HepG2 (cell line): ENCODE measurements around the gene TEDC1. TPM values are rescaled to one million over a fixed set of nuclear protein-coding genes. Genes with fewer than 3 reads are reported as not detected.

Experiments used
- ATAC-seq: fragments of 200-7000 bp; cut with Tn5 transposase; 3 replicates; pipeline ENCODE4 v1.9.1; 2020; ENCODE audit warnings: mild to moderate bottlenecking, moderate library complexity
- BruUV-seq: library from RNA; stranded (reverse); fragments of 400-500 nt; replicated peaks from 2 replicates; lab custom pipeline; 2021; lab: Mats Ljungman, UMichigan
- CTCF ChIA-PET: fragments of 300-600 bp; formaldehyde crosslinking; extraction: SDS; loops from one replicate; lab custom pipeline; 2021; ENCODE audit warnings: low total read pairs, inconsistent platforms, low intra/inter-chr PET ratio; lab: Yijun Ruan, JAX
- POLR2A ChIA-PET: fragments of 350-600 bp; sonication (Branson Sonifier 250); formaldehyde crosslinking; loops from one replicate; lab custom pipeline; 2020; ENCODE audit warnings: antibody characterized with exemption, inconsistent platforms; lab: Yijun Ruan, JAX
- DNase-seq: peaks from one replicate; pipeline ENCODE4 v3.0.0-alpha.2; 2015; ENCODE audit warnings: low spot score
- FAIRE-seq: peaks from 3 replicates; lab custom pipeline; 2011; peaks lifted over from hg19 to GRCh38; lab: Jason Lieb, UNC
- H2AFZ ChIP-seq: one replicate; pipeline ENCODE4 v1.6.1; 2011; ENCODE audit warnings: low read length, inconsistent platforms
- H3K27ac ChIP-seq: fragments of 300-600 bp; 3 replicates; pipeline ENCODE4 v1.8.0; 2011; ENCODE audit warnings: mixed run types, mild to moderate bottlenecking, mixed read lengths, low read length, inconsistent platforms; ENCODE audit not compliant: insufficient read depth; ENCODE audit errors: extremely low read length
- H3K27me3 ChIP-seq, 2 experiments: fragments of 200-600 bp in 1 of 2; 2 replicates in 1 of 2; 3 replicates in 1 of 2; pipeline versions ENCODE4 v1.6.0 to v1.8.0; 2011; ENCODE audit warnings: low read length in 2 of 2, mild to moderate bottlenecking in 2 of 2, moderate library complexity in 2 of 2, inconsistent platforms in 1 of 2; ENCODE audit not compliant: insufficient read depth in 2 of 2, control insufficient read depth in 1 of 2
- H3K36me3 ChIP-seq, 2 experiments: fragments of 200-600 bp in 1 of 2; replicated peaks in 1 of 2; 2 replicates in 1 of 2; 3 replicates in 1 of 2; pipeline versions ENCODE4 v1.5.1 to v1.8.0; 2011; ENCODE audit warnings: low read length in 2 of 2, inconsistent platforms in 1 of 2; ENCODE audit not compliant: insufficient read depth in 2 of 2, control insufficient read depth in 1 of 2
- H3K4me1 ChIP-seq: 2 replicates; pipeline ENCODE4 v1.5.1; 2012; ENCODE audit warnings: low read length, inconsistent platforms; ENCODE audit not compliant: insufficient read depth
- H3K4me2 ChIP-seq: 2 replicates; pipeline ENCODE4 v1.6.0; 2011; ENCODE audit warnings: low read depth, low read length, inconsistent platforms
- H3K4me3 ChIP-seq, 3 experiments: fragments of 200-600 bp in 1 of 3; sonication (generic), shearing (Covaris generic) in 1 of 3; replicated peaks in 1 of 3; 2 replicates each; pipeline ENCODE4 v1.5.1; 2011 to 2016; ENCODE audit warnings: low read length in 3 of 3, inconsistent platforms in 2 of 3, low read depth in 2 of 3, mild to moderate bottlenecking in 2 of 3, control low read depth in 1 of 3, mixed read lengths in 1 of 3; ENCODE audit not compliant: insufficient read depth in 1 of 3
- H3K79me2 ChIP-seq: one replicate; pipeline ENCODE4 v1.6.1; 2011; ENCODE audit warnings: low read length, inconsistent platforms; ENCODE audit not compliant: insufficient read depth
- H3K9ac ChIP-seq: 2 replicates; pipeline ENCODE4 v1.6.0; 2011; ENCODE audit warnings: mild to moderate bottlenecking, low read depth, low read length, inconsistent platforms; ENCODE audit not compliant: insufficient read depth
- H3K9me3 ChIP-seq: 2 replicates; pipeline ENCODE4 v1.5.1; 2012; ENCODE audit warnings: mild to moderate bottlenecking, low read length
- H4K20me1 ChIP-seq: 2 replicates; pipeline ENCODE4 v1.6.0; 2011; ENCODE audit warnings: inconsistent platforms, mild to moderate bottlenecking, low read length, moderate library complexity; ENCODE audit not compliant: insufficient read depth
- AGO2 ChIP-seq: fragments of 200-400 bp; formaldehyde crosslinking; optimal IDR thresholded peaks from 2 replicates; pipeline ENCODE3; 2017; ENCODE audit warnings: mild to moderate bottlenecking, low read depth, low read length, moderate library complexity
- ATF1 ChIP-seq: IDR thresholded peaks from 2 replicates; pipeline ENCODE4 v1.6.1; 2016; ENCODE audit warnings: mild to moderate bottlenecking, control low read depth
- CBFB ChIP-seq: sonication (generic); formaldehyde crosslinking; IDR thresholded peaks from 2 replicates; pipeline ENCODE4 v1.4.0; 2020; ENCODE audit warnings: missing genetic modification reagents
- CCAR2 ChIP-seq: fragments of 200-400 bp; formaldehyde crosslinking; optimal IDR thresholded peaks from 2 replicates; pipeline ENCODE3; 2018; ENCODE audit warnings: low read depth, mild to moderate bottlenecking, low read length, moderate library complexity
- FOSL2 ChIP-seq: sonication (generic); formaldehyde crosslinking; IDR thresholded peaks from 2 replicates; pipeline ENCODE4 v1.4.0; 2020; ENCODE audit warnings: missing genetic modification reagents
- HNRNPL ChIP-seq: fragments of 200-400 bp; formaldehyde crosslinking; IDR thresholded peaks from 2 replicates; pipeline ENCODE4 v1.6.1; 2017; ENCODE audit warnings: mild to moderate bottlenecking, low read depth, low read length
- KLF15 ChIP-seq: sonication (generic); formaldehyde crosslinking; IDR thresholded peaks from 2 replicates; pipeline ENCODE4 v1.8.1; 2023; ENCODE audit warnings: borderline replicate concordance, mild to moderate bottlenecking, inconsistent platforms, missing genetic modification reagents, mixed read lengths
- NCOA1 ChIP-seq: sonication (generic); formaldehyde crosslinking; IDR thresholded peaks from 2 replicates; pipeline ENCODE4 v1.9.0; 2021; ENCODE audit warnings: missing genetic modification reagents
- RXRB ChIP-seq: IDR thresholded peaks from 2 replicates; pipeline ENCODE4 v1.6.1; 2016; ENCODE audit warnings: borderline replicate concordance, missing genetic modification reagents, missing compliant biosample characterization
- SIN3B ChIP-seq: fragments of 150-350 bp; IDR thresholded peaks from 2 replicates; pipeline ENCODE4 v1.6.1; 2014; ENCODE audit warnings: low read length
- SP2 ChIP-seq: sonication (generic); formaldehyde crosslinking; IDR thresholded peaks from 2 replicates; pipeline ENCODE4 v1.5.1; 2020; ENCODE audit warnings: mild to moderate bottlenecking, missing genetic modification reagents
- TRIM24 ChIP-seq: sonication (generic); formaldehyde crosslinking; IDR thresholded peaks from 2 replicates; pipeline ENCODE4 v1.8.0; 2022; ENCODE audit warnings: mild to moderate bottlenecking, missing genetic modification reagents
- ZC3H13 ChIP-seq: sonication (generic); formaldehyde crosslinking; IDR thresholded peaks from 2 replicates; pipeline ENCODE4 v1.8.1; 2023; ENCODE audit warnings: mild to moderate bottlenecking, missing genetic modification reagents, moderate library complexity
- ZFP36 ChIP-seq: fragments of 150-350 bp; IDR thresholded peaks from 2 replicates; pipeline ENCODE4 v1.6.1; 2018; ENCODE audit warnings: borderline replicate concordance, low read length, low read depth; ENCODE audit not compliant: partially characterized antibody
- ZFX ChIP-seq: sonication (generic); formaldehyde crosslinking; IDR thresholded peaks from 2 replicates; pipeline ENCODE4 v1.4.0; 2020; ENCODE audit warnings: mild to moderate bottlenecking, low read depth, missing genetic modification reagents, moderate library complexity
- ZMYM3 ChIP-seq: sonication (generic); formaldehyde crosslinking; IDR thresholded peaks from 2 replicates; pipeline ENCODE4 v1.5.1; 2020; ENCODE audit warnings: mild to moderate bottlenecking, missing genetic modification reagents
- ZNF143 ChIP-seq: sonication (generic); formaldehyde crosslinking; IDR thresholded peaks from 2 replicates; pipeline ENCODE4 v1.4.0; 2020; ENCODE audit warnings: missing genetic modification reagents
- ZNF558 ChIP-seq: sonication (generic); formaldehyde crosslinking; IDR thresholded peaks from 2 replicates; pipeline ENCODE4 v1.9.0; 2022; ENCODE audit warnings: mild to moderate bottlenecking, missing genetic modification reagents, borderline replicate concordance
- ZNF782 ChIP-seq: sonication (generic); formaldehyde crosslinking; IDR thresholded peaks from 2 replicates; pipeline ENCODE4 v1.4.0; 2020; ENCODE audit warnings: missing genetic modification reagents, mild to moderate bottlenecking, borderline replicate concordance
- WGBS: methylation state at CpG from one replicate; pipeline ENCODE4 v1.1.6; 2017; ENCODE audit warnings: low lambda C conversion rate; 5-methylcytosine and 5-hydroxymethylcytosine counted together
- in situ Hi-C: cut with HindIII; loops from 2 replicates; pipeline ENCODE4 v1.10.0; 2017; ENCODE audit warnings: low pct_unique_long_range_greater_than_20kb; ENCODE audit not compliant: extremely low pct_ligation_motif_present
- intact Hi-C: fragments of 100-400 bp; cut with micrococcal nuclease; formaldehyde crosslinking; loops from one replicate; pipeline ENCODE4 v1.10.0; 2022; ENCODE audit not compliant: unreplicated experiment
- polyA plus RNA-seq, 8 experiments: library from polyadenylated mRNA; depleted of rRNA in 3 of 8; stranded (reverse) in 7 of 8; unstranded in 1 of 8; fragments of >200 nt; fragmentation: Illumina TruSeq in 4 of 8; extraction: Trizol in 4 of 8; gene quantifications; 2 replicates each; pipeline versions ENCODE4 v1.2.1 to v1.2.3, GENCODE V29; 2011 to 2016; ENCODE audit warnings: low read depth in 4 of 8, missing spikeins in 1 of 8, mixed read lengths in 1 of 8; ENCODE audit not compliant: insufficient read depth in 1 of 8
- total RNA-seq, 5 experiments: library from RNA; depleted of rRNA; stranded (reverse); fragments of >200 nt; fragmentation: Illumina TruSeq; extraction: Trizol; gene quantifications; 2 replicates each; pipeline ENCODE4 v1.2.3, GENCODE V29; 2016; ENCODE audit warnings: low read depth in 1 of 5
- TF ChIP-seq, protein P1 (sequence below): sonication (generic); formaldehyde crosslinking; IDR thresholded peaks from 2 replicates; pipeline ENCODE4 v1.4.0; 2020; ENCODE audit warnings: mild to moderate bottlenecking, missing genetic modification reagents
- TF ChIP-seq, protein P2 (sequence below): sonication (generic); formaldehyde crosslinking; IDR thresholded peaks from 2 replicates; pipeline ENCODE4 v1.5.0; 2020; ENCODE audit warnings: mild to moderate bottlenecking, missing genetic modification reagents

The TEDC1 gene
- total and polyA plus RNA-seq, 2 of the 13 experiments (the other 11 are each of a cell fraction or from before 2014, with no cell fraction given): 5.7 to 27.4 TPM

DNA sequence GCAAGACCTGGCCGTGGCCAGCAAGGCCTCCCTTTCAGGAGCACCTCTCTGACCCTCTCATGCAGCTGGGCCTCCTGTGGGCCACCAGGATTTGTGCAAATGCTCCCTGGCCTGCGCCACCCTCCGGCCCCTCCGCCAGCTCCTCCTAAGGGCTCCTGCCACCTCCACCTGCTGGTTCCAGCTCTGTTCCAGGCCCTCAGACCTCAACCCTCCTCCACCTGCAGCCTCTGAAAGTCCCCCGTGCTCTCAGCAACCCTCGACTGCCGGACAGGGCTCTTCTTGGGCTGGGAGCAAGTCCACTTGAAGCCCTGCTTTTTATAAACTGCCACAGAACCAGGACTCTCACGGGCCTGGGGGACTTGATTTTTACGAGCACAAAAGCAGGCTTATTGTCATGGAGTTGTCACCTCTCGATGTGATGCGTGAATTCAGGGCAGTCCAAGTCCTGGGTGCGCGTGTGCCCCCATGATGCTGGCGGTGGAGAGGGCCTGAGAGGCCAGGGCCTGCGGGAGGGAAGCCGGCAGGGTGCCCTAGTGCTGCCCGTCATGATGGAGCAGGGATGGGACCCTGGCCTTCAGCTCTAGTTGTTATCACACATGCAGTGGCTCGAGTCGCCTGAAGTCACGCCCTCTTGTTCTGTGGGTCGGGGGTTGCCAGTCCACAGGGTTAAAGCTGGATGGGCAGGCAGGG lies 9.1 kb downstream of the TEDC1 start (continued):
- TF ChIP-seq TRIM24: no peak
- 0 out of 2 replicates have a peak, but pooled peaks have one; percentile 4 for TF ChIP-seq ZNF558
- no peak; the same call in 1 of the 2 replicates for TF ChIP-seq KLF15 (CRISPR knock-in tag)
- TF ChIP-seq SIN3B: no peak
- no peak for TF ChIP-seq ZNF143 (CRISPR knock-in tag)
- TF ChIP-seq SP2 (CRISPR knock-in tag): peak; percentile 34
- TF ChIP-seq, protein P1, sequence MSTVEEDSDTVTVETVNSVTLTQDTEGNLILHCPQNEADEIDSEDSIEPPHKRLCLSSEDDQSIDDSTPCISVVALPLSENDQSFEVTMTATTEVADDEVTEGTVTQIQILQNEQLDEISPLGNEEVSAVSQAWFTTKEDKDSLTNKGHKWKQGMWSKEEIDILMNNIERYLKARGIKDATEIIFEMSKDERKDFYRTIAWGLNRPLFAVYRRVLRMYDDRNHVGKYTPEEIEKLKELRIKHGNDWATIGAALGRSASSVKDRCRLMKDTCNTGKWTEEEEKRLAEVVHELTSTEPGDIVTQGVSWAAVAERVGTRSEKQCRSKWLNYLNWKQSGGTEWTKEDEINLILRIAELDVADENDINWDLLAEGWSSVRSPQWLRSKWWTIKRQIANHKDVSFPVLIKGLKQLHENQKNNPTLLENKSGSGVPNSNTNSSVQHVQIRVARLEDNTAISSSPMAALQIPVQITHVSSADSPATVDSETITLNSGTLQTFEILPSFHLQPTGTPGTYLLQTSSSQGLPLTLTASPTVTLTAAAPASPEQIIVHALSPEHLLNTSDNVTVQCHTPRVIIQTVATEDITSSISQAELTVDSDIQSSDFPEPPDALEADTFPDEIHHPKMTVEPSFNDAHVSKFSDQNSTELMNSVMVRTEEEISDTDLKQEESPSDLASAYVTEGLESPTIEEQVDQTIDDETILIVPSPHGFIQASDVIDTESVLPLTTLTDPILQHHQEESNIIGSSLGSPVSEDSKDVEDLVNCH (CRISPR knock-in tag): no peak
- TF ChIP-seq, all 625 proteins: peak for 28

DNA sequence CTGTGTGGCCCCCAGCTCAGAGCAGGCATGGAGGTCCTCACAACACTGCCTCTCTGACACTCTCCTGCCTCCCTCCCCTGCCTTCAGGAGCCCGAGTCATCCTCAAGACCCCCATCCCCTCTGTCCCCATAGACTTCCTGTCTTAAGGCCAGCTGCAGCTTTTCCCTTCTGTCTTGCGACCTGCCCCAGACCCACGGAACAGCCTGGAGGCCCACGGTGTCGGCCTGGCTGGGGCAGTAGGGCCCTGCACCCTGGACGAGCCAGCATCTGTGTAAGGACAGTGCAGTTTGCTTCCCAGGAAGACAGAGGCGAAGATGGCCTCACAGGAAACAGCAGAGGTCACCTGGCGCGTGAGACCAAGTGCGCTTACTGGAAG lies 9.7 kb downstream of the TEDC1 start:
- peaks cover 0 to 7% of the 10 kb centered on the region in 2 experiments; a peak in 3 of 5 replicates for H3K27me3 ChIP-seq
- H3K79me2 ChIP-seq: peaks cover 7% of the 10 kb centered on the region
- in situ Hi-C loops: no loop called here
- POLR2A ChIA-PET: interaction anchor here (1.4 to 1.8 kb wide), 2 partner anchors 9 to 27 kb away, joined by 5 to 7 read pairs; no protein-coding TSS in a partner anchor
- CTCF ChIA-PET: no interaction called here
- H3K4me3 ChIP-seq: no peak overlapping the region; a peak in 1 of 6 replicates
- H3K27ac ChIP-seq: peak overlapping the region; percentile 96
- FAIRE-seq (no peak), ATAC-seq (no peak), DNase-seq (no peak)
- peak overlapping the region; percentile 67; the same call in 1 of the 2 replicates for H3K4me2 ChIP-seq
- WGBS: 94% methylated on average over 10 of the region's 10 CpGs
- no peaks in the 10 kb centered on the region for H3K36me3 ChIP-seq
- peak overlapping the region; percentile 79; the same call in 1 of the 2 replicates for H3K9ac ChIP-seq
- no peak overlapping the region for H2AFZ ChIP-seq
- no peaks in the 10 kb centered on the region for H4K20me1 ChIP-seq
- intact Hi-C loops: no loop called here
- peaks cover 91% of the 10 kb centered on the region for H3K4me1 ChIP-seq
- no TSS peak for BruUV-seq
- no peaks in the 10 kb centered on the region for H3K9me3 ChIP-seq
- TF ChIP-seq FOSL2 (no peak), CBFB (no peak), ZFP36 (no peak), CCAR2 (no peak), HNRNPL (0 out of 2 replicates have a peak, but pooled peaks have one; percentile 2), SP2 (CRISPR knock-in tag) (no peak), ZMYM3 (no peak), AGO2 (peak; percentile 20), ATF1 (CRISPR knock-in tag) (no peak), ZFX (no peak), RXRB (CRISPR knock-in tag) (no peak), ZNF782 (CRISPR knock-in tag) (no peak), NCOA1 (CRISPR knock-in tag) (no peak), ZC3H13 (CRISPR knock-in tag) (0 out of 2 replicates have a peak, but pooled peaks have one; percentile 42)
- TF ChIP-seq, protein P2, sequence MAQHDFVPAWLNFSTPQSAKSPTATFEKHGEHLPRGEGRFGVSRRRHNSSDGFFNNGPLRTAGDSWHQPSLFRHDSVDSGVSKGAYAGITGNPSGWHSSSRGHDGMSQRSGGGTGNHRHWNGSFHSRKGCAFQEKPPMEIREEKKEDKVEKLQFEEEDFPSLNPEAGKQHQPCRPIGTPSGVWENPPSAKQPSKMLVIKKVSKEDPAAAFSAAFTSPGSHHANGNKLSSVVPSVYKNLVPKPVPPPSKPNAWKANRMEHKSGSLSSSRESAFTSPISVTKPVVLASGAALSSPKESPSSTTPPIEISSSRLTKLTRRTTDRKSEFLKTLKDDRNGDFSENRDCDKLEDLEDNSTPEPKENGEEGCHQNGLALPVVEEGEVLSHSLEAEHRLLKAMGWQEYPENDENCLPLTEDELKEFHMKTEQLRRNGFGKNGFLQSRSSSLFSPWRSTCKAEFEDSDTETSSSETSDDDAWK (CRISPR knock-in tag): no peak
